NT2/D1 (cell line): Measurements from ENCODE around the gene LRRC61.

Experiments used
- SUZ12 ChIP-seq: IDR thresholded peaks from 2 replicates; pipeline ENCODE4 v1.6.1; 2011; ENCODE audit not compliant: insufficient read length, insufficient read depth; ENCODE audit errors: extremely low read depth
- YY1 ChIP-seq: IDR thresholded peaks from 2 replicates; pipeline ENCODE4 v1.6.1; 2011; ENCODE audit not compliant: insufficient read length, insufficient read depth
- ZNF274 ChIP-seq: IDR thresholded peaks from 2 replicates; pipeline ENCODE4 v1.6.1; 2011; ENCODE audit warnings: mild to moderate bottlenecking, low read depth, low read length

- TF ChIP-seq YY1 = no peak
- no peak for TF ChIP-seq ZNF274
- TF ChIP-seq SUZ12 = no peak
These were observed 40.7 kb downstream of the LRRC61 start for GRCh38 chr7:150363872-150364271.
